Panc1 (cell line): ENCODE data around the gene SLC30A5. TPM values are rescaled to one million over a fixed set of nuclear protein-coding genes. Genes with fewer than 3 reads are reported as not detected.

ENCODE experiments used
- ATAC-seq: fragments of 200-7000 bp; cut with Tn5 transposase; 2 replicates; pipeline ENCODE4 v1.9.1; 2020; ENCODE audit warnings: mild to moderate bottlenecking, moderate library complexity
- BruUV-seq: library from RNA; stranded (reverse); fragments of 400-500 nt; replicated peaks from 2 replicates; lab custom pipeline; 2021; lab: Mats Ljungman, UMichigan
- CTCF ChIA-PET: fragments of 300-600 bp; sonication (Branson Sonifier 250); formaldehyde crosslinking; loops from one replicate; lab custom pipeline; 2022; ENCODE audit warnings: antibody characterized with exemption; lab: Charles Lee
- POLR2A ChIA-PET: fragments of 300-600 bp; sonication (Branson Sonifier 250); formaldehyde crosslinking; loops from one replicate; lab custom pipeline; 2022; ENCODE audit warnings: antibody characterized with exemption; lab: Charles Lee
- DNase-seq: peaks from one replicate; pipeline ENCODE4 v3.0.0-alpha.2; 2010; ENCODE audit warnings: low read depth, low spot score
- H3K27ac ChIP-seq: 2 replicates; pipeline ENCODE4 v1.5.1; 2011; ENCODE audit warnings: mild to moderate bottlenecking, low read length, inconsistent platforms
- H3K27me3 ChIP-seq: fragments of 200-500 bp; sonication (Bioruptor generic); 2 replicates; pipeline ENCODE4 v1.6.0; 2014; ENCODE audit warnings: low read length, inconsistent platforms; ENCODE audit not compliant: control insufficient read depth, insufficient read depth
- H3K36me3 ChIP-seq: fragments of 200-500 bp; sonication (Bioruptor generic); 2 replicates; pipeline ENCODE4 v1.5.1; 2014; ENCODE audit warnings: inconsistent platforms, mild to moderate bottlenecking, low read length, moderate library complexity; ENCODE audit not compliant: control insufficient read depth, insufficient read depth
- H3K4me1 ChIP-seq: 2 replicates; pipeline ENCODE4 v1.5.1; 2011; ENCODE audit warnings: inconsistent platforms, mild to moderate bottlenecking, low read length, moderate library complexity; ENCODE audit not compliant: control insufficient read depth, insufficient read depth
- H3K4me3 ChIP-seq, 2 experiments: 2 replicates each; pipeline ENCODE4 v1.5.1; 2011 to 2012; ENCODE audit warnings: low read depth in 2 of 2, low read length in 2 of 2, mild to moderate bottlenecking in 2 of 2, inconsistent platforms in 1 of 2, moderate library complexity in 1 of 2
- H3K9me3 ChIP-seq: fragments of 200-500 bp; sonication (Bioruptor generic); 2 replicates; pipeline ENCODE4 v1.5.1; 2014; ENCODE audit warnings: low read depth, mild to moderate bottlenecking, inconsistent platforms, low read length, moderate library complexity; ENCODE audit not compliant: control insufficient read depth, insufficient read depth
- POLR2AphosphoS5 ChIP-seq: IDR thresholded peaks from 2 replicates; pipeline ENCODE4 v1.6.1; 2012; ENCODE audit warnings: mild to moderate bottlenecking, low read depth, low read length, moderate library complexity
- SIN3A ChIP-seq: IDR thresholded peaks from 2 replicates; pipeline ENCODE4 v1.6.1; 2012; ENCODE audit warnings: low read depth, mild to moderate bottlenecking, low read length, moderate library complexity, borderline replicate concordance; ENCODE audit not compliant: insufficient read depth
- TCF7L2 ChIP-seq: IDR thresholded peaks from 2 replicates; pipeline ENCODE4 v1.6.1; 2011; ENCODE audit warnings: mild to moderate bottlenecking, low read depth, low read length, inconsistent platforms
- in situ Hi-C: cut with HindIII; loops from 2 replicates; pipeline ENCODE4 v1.10.0; 2016; ENCODE audit warnings: low sequenced_read_pairs, low pct_unique_long_range_greater_than_20kb
- intact Hi-C: fragments of 100-400 bp; cut with micrococcal nuclease; formaldehyde crosslinking; loops from one replicate; pipeline ENCODE4 v1.10.0; 2022; ENCODE audit not compliant: unreplicated experiment
- total RNA-seq: library from RNA; stranded (reverse); gene quantifications from one replicate; pipeline ENCODE4 v1.2.1, GENCODE V29; 2021; ENCODE audit not compliant: unreplicated experiment
- TF ChIP-seq, protein P1 (sequence below), 2 experiments: IDR thresholded peaks; 2 replicates each; pipeline ENCODE4 v1.6.1; 2011 to 2012; ENCODE audit warnings: low read depth in 2 of 2, control low read depth in 1 of 2, low read length in 1 of 2, mild to moderate bottlenecking in 1 of 2, moderate library complexity in 1 of 2; ENCODE audit not compliant: insufficient read depth in 1 of 2
- TF ChIP-seq, protein P2 (sequence below): fragments of 450-650 bp; IDR thresholded peaks from 2 replicates; pipeline ENCODE4 v1.5.1; 2017; ENCODE audit warnings: mild to moderate bottlenecking

Gene SLC30A5
- total RNA-seq, 1 experiment from 2014 or later = 61.3 TPM

DNA sequence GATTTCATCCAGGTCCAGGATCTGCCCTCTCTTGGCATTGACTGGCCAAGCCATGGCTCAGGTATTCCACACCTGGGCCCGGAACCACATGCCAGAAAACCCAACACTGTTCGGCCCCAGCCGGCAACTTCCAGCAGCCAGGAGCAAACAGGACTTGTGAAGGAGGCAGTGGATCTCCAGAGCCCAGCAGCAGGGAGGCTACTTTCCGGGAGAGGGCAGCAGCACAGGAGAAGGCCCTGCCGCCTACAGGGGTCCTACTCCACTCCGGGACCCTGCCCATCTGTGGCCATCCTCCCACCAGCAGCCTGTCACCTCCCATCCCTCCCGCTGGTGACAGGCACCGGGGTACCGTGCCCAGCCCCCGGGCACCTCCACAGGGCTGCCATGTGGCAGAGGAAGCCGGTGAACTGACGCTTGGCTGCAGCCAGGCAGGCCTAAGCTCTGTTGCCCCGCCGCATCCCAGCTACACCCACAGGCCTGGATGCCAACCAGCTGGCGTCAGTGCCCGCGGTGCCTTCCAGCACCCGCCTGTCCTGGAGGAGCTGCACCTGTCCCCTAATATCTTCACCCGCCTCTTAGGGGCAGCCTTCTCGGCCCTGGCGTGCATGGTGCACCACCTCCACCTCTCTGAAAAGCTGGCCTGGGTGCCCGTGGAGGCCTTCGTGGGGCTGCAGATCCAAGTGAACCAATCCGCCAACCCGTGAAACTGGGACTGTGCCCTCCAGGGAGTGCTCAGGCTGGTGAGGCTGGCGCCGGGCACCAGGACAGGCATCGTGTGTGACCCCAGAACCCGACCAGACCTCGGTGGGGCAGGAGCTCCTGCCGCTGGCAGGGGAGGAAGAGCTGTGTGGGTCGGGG lies 18.9 kb upstream of the SLC30A5 start:
- ChIA-PET CTCF (interaction anchor here (0.6 kb wide), 1 partner anchor 1878 kb away, joined by 11 read pairs; the partner anchor contains the start of gene CD180), POLR2A (no interaction called here)
- no peak for TF ChIP-seq TCF7L2
- no peak for TF ChIP-seq SIN3A
- TF ChIP-seq POLR2AphosphoS5 = no peak
- TF ChIP-seq, protein P1, sequence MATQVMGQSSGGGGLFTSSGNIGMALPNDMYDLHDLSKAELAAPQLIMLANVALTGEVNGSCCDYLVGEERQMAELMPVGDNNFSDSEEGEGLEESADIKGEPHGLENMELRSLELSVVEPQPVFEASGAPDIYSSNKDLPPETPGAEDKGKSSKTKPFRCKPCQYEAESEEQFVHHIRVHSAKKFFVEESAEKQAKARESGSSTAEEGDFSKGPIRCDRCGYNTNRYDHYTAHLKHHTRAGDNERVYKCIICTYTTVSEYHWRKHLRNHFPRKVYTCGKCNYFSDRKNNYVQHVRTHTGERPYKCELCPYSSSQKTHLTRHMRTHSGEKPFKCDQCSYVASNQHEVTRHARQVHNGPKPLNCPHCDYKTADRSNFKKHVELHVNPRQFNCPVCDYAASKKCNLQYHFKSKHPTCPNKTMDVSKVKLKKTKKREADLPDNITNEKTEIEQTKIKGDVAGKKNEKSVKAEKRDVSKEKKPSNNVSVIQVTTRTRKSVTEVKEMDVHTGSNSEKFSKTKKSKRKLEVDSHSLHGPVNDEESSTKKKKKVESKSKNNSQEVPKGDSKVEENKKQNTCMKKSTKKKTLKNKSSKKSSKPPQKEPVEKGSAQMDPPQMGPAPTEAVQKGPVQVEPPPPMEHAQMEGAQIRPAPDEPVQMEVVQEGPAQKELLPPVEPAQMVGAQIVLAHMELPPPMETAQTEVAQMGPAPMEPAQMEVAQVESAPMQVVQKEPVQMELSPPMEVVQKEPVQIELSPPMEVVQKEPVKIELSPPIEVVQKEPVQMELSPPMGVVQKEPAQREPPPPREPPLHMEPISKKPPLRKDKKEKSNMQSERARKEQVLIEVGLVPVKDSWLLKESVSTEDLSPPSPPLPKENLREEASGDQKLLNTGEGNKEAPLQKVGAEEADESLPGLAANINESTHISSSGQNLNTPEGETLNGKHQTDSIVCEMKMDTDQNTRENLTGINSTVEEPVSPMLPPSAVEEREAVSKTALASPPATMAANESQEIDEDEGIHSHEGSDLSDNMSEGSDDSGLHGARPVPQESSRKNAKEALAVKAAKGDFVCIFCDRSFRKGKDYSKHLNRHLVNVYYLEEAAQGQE (IDR thresholded peaks at IDR 0.05; ENCODE audit: insufficient read depth in 1 of 2, low read depth in 2 of 2, low read length in 1 of 2) = no peak
- TF ChIP-seq, protein P2, sequence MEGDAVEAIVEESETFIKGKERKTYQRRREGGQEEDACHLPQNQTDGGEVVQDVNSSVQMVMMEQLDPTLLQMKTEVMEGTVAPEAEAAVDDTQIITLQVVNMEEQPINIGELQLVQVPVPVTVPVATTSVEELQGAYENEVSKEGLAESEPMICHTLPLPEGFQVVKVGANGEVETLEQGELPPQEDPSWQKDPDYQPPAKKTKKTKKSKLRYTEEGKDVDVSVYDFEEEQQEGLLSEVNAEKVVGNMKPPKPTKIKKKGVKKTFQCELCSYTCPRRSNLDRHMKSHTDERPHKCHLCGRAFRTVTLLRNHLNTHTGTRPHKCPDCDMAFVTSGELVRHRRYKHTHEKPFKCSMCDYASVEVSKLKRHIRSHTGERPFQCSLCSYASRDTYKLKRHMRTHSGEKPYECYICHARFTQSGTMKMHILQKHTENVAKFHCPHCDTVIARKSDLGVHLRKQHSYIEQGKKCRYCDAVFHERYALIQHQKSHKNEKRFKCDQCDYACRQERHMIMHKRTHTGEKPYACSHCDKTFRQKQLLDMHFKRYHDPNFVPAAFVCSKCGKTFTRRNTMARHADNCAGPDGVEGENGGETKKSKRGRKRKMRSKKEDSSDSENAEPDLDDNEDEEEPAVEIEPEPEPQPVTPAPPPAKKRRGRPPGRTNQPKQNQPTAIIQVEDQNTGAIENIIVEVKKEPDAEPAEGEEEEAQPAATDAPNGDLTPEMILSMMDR = no peak
- Histone ChIP-seq H3K27me3 (no peaks in the 10 kb centered on the region), H3K4me1 (no peaks in the 10 kb centered on the region), H3K36me3 (no peaks in the 10 kb centered on the region), H3K27ac (no peak overlapping the region), H3K9me3 (no peaks in the 10 kb centered on the region), H3K4me3 (no peak overlapping the region)
- DNase-seq (no peak), ATAC-seq (peak; percentile 56)
- intact Hi-C loops (no loop called here), in situ Hi-C loops (no loop called here)
- BruUV-seq = no TSS peak

DNA sequence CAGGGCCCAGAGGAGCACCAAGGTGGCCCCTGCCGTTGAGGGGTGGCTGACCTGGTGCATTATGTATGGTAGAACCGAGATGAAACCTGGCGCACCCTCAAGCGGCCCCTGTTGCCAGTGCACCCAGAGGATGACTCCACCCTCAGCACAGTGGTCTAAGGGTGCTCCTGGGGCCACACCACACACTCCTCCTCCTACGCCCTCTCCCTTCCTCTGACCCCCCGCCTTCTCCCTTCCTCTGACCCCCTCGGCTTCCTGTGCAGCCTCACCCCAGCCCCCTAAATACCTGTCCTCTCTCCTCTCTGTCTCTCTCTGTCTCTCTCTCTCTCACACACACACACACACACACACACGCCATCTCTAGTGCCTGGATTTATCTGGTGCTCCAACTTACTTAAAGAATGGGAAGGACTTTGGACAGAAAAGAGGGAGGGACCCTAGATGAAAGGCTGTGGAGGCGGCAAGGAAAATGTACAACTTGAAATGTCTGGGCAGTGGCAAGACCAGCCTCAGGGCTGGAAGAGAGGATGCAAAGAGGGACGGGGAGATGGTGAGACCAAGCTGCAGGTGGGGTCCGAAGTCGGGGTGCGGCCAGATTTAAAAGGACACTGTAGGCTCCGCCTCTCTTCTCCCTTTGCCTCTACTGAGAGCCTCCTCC lies 18.2 kb upstream of the SLC30A5 start:
- ATAC-seq (peak; percentile 54), DNase-seq (no peak)
- BruUV-seq = no TSS peak
- ChIA-PET CTCF (no interaction called here), POLR2A (no interaction called here)
- H3K4me3 ChIP-seq = no peak overlapping the region
- TF ChIP-seq TCF7L2 (no peak), SIN3A (no peak), POLR2AphosphoS5 (no peak)
- TF ChIP-seq, protein P1 (IDR thresholded peaks at IDR 0.05; ENCODE audit: insufficient read depth in 1 of 2, low read depth in 2 of 2, low read length in 1 of 2) = no peak
- TF ChIP-seq, protein P2 = no peak
- H3K4me1 ChIP-seq = no peaks in the 10 kb centered on the region
- in situ Hi-C loops = no loop called here
- no peak overlapping the region for H3K27ac ChIP-seq
- intact Hi-C loops = no loop called here
- H3K36me3 ChIP-seq = no peaks in the 10 kb centered on the region
- no peaks in the 10 kb centered on the region for H3K9me3 ChIP-seq
- H3K27me3 ChIP-seq = no peaks in the 10 kb centered on the region
